ENCODE data around the gene STRN.

Gene STRN

DNA sequence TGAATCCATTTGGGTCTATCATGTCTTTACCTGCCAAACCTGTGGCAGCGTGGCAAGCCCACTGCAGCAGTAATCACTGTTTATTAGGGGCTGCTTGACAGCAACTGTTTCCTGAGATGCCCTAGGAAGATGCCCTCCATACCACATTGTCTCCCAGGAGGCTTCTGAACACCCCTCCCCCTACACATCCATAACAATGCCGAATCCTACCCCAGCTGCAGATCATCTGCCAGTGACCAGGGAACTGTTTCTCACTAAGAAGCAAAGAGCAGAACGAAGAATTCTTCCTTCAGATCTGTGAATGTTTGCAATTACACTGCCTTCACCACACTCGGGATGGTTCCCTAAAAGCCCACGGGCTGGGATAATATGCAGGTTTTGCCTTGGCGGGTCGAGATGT lies 142.1 kb downstream of the STRN start:
- Histone ChIP-seq H3K9ac (ENCODE audit: low read length) (no peak overlapping the region), H2AFZ (ENCODE audit: low read depth, low read length) (no peak overlapping the region), H3K4me3 (ENCODE audit: low read length) (no peak overlapping the region), H3K27me3 (ENCODE audit: low read depth, low read length) (no peaks in the 10 kb centered on the region), H3K27ac (ENCODE audit: low read length) (no peak overlapping the region), H3K36me3 (replicated peaks; ENCODE audit: low read depth, low read length) (no peaks in the 10 kb centered on the region), H3K79me2 (ENCODE audit: low read length) (no peaks in the 10 kb centered on the region), H3K4me2 (ENCODE audit: low read length) (no peak overlapping the region), H3K9me3 (ENCODE audit: insufficient read depth, low read length) (no peaks in the 10 kb centered on the region), H4K20me1 (ENCODE audit: insufficient read depth, low read length) (no peaks in the 10 kb centered on the region), H3K4me1 (ENCODE audit: low read length) (no peaks in the 10 kb centered on the region)
- TF ChIP-seq EZH2phosphoT487 (IDR thresholded peaks at IDR 0.05; ENCODE audit: low read depth): no peak
- no peak for TF ChIP-seq CTCF (IDR thresholded peaks at IDR 0.05; ENCODE audit: low read depth, low read length)

GRCh38 chr2:36823862-36824261 lies 142.5 kb downstream of the STRN start:
- H2AFZ ChIP-seq (ENCODE audit: low read depth, low read length): no peak overlapping the region
- TF ChIP-seq EZH2phosphoT487 (IDR thresholded peaks at IDR 0.05; ENCODE audit: low read depth): no peak
- no peak overlapping the region for H3K4me2 ChIP-seq (ENCODE audit: low read length)
- no peaks in the 10 kb centered on the region for H4K20me1 ChIP-seq (ENCODE audit: insufficient read depth, low read length)
- no peak overlapping the region for H3K9ac ChIP-seq (ENCODE audit: low read length)
- H3K4me1 ChIP-seq (ENCODE audit: low read length): no peaks in the 10 kb centered on the region
- no peaks in the 10 kb centered on the region for H3K79me2 ChIP-seq (ENCODE audit: low read length)
- no peak overlapping the region for H3K27ac ChIP-seq (ENCODE audit: low read length)
- H3K4me3 ChIP-seq (ENCODE audit: low read length): no peak overlapping the region
- H3K36me3 ChIP-seq (replicated peaks; ENCODE audit: low read depth, low read length): no peaks in the 10 kb centered on the region
- no peaks in the 10 kb centered on the region for H3K27me3 ChIP-seq (ENCODE audit: low read depth, low read length)
- H3K9me3 ChIP-seq (ENCODE audit: insufficient read depth, low read length): no peaks in the 10 kb centered on the region

- H3K9me3 ChIP-seq (ENCODE audit: insufficient read depth, low read length): no peaks in the 10 kb centered on the region
- no peak overlapping the region for H3K4me3 ChIP-seq (ENCODE audit: low read length)
- TF ChIP-seq CTCF (IDR thresholded peaks at IDR 0.05; ENCODE audit: low read depth, low read length) (no peak), EZH2phosphoT487 (IDR thresholded peaks at IDR 0.05; ENCODE audit: low read depth) (no peak)
- H4K20me1 ChIP-seq (ENCODE audit: insufficient read depth, low read length): no peaks in the 10 kb centered on the region
- no peak overlapping the region for H3K9ac ChIP-seq (ENCODE audit: low read length)
- H3K36me3 ChIP-seq (replicated peaks; ENCODE audit: low read depth, low read length): no peaks in the 10 kb centered on the region
- H3K27ac ChIP-seq (ENCODE audit: low read length): no peak overlapping the region
- H3K4me1 ChIP-seq (ENCODE audit: low read length): no peaks in the 10 kb centered on the region
- no peak overlapping the region for H3K4me2 ChIP-seq (ENCODE audit: low read length)
- no peak overlapping the region for H2AFZ ChIP-seq (ENCODE audit: low read depth, low read length)
- H3K79me2 ChIP-seq (ENCODE audit: low read length): no peaks in the 10 kb centered on the region
- H3K27me3 ChIP-seq (ENCODE audit: low read depth, low read length): no peaks in the 10 kb centered on the region
Measured at GRCh38 chr2:36820942-36821605, 145.3 kb downstream of the STRN start.

- Histone ChIP-seq H3K9ac (ENCODE audit: low read length) (no peak overlapping the region), H3K36me3 (replicated peaks; ENCODE audit: low read depth, low read length) (no peaks in the 10 kb centered on the region), H3K9me3 (ENCODE audit: insufficient read depth, low read length) (no peaks in the 10 kb centered on the region), H3K79me2 (ENCODE audit: low read length) (no peaks in the 10 kb centered on the region), H3K4me1 (ENCODE audit: low read length) (no peaks in the 10 kb centered on the region), H3K4me2 (ENCODE audit: low read length) (no peak overlapping the region), H3K4me3 (ENCODE audit: low read length) (no peak overlapping the region), H4K20me1 (ENCODE audit: insufficient read depth, low read length) (no peaks in the 10 kb centered on the region), H3K27ac (ENCODE audit: low read length) (no peak overlapping the region), H3K27me3 (ENCODE audit: low read depth, low read length) (no peaks in the 10 kb centered on the region), H2AFZ (ENCODE audit: low read depth, low read length) (no peak overlapping the region)
- no peak for TF ChIP-seq EZH2phosphoT487 (IDR thresholded peaks at IDR 0.05; ENCODE audit: low read depth)
- TF ChIP-seq CTCF (IDR thresholded peaks at IDR 0.05; ENCODE audit: low read depth, low read length): no peak
Measured at GRCh38 chr2:36819095-36819711, 147.1 kb downstream of the STRN start.
